Epithelial cell of proximal tubule (primary cell): Measurements from ENCODE around the gene TSPAN7. TPM values are rescaled to one million over a fixed set of nuclear protein-coding genes. Genes with fewer than 3 reads are reported as not detected.

Source experiments
- DNase-seq: peaks from one replicate; pipeline ENCODE4 v3.0.0-alpha.2; 2011; ENCODE audit warnings: low read depth
- H3K4me3 ChIP-seq: 2 replicates; pipeline ENCODE4 v1.5.1; 2011; ENCODE audit warnings: low read depth, mild to moderate bottlenecking, low read length
- total RNA-seq: library from RNA; depleted of rRNA; stranded (reverse); fragments of >200 nt; gene quantifications from 2 replicates; pipeline ENCODE4 v1.2.3, GENCODE V29; 2015
- TF ChIP-seq, protein P1 (sequence below): conservative IDR thresholded peaks from 2 replicates; pipeline ENCODE4 v1.5.1; 2012; ENCODE audit warnings: low read depth, mild to moderate bottlenecking, low read length

TSPAN7 gene
- total RNA-seq, 1 donor from 2014 or later: 1.9 TPM

DNA sequence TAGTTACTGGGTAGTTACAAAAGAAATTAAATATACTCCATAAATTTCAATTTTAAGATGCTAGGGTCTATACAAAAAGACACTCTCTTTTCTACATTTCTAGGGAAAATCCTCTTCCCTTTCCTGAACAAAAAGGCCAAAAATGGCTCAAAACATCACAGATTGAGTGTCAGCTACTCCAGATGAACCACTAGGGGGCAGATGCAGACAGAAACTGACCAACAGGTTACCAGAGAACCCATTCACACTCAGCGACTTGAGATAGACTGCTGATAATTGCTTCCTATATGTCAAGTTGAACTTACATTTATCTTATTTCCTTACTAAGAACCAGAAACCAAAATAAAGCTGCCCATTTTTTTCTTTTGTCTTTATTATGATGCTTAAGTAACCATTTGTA is 156.5 kb downstream of the TSPAN7 start:
- DNase-seq: no peak
- no peak overlapping the region for H3K4me3 ChIP-seq
- TF ChIP-seq, protein P1, sequence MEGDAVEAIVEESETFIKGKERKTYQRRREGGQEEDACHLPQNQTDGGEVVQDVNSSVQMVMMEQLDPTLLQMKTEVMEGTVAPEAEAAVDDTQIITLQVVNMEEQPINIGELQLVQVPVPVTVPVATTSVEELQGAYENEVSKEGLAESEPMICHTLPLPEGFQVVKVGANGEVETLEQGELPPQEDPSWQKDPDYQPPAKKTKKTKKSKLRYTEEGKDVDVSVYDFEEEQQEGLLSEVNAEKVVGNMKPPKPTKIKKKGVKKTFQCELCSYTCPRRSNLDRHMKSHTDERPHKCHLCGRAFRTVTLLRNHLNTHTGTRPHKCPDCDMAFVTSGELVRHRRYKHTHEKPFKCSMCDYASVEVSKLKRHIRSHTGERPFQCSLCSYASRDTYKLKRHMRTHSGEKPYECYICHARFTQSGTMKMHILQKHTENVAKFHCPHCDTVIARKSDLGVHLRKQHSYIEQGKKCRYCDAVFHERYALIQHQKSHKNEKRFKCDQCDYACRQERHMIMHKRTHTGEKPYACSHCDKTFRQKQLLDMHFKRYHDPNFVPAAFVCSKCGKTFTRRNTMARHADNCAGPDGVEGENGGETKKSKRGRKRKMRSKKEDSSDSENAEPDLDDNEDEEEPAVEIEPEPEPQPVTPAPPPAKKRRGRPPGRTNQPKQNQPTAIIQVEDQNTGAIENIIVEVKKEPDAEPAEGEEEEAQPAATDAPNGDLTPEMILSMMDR: peak; percentile 63

DNA sequence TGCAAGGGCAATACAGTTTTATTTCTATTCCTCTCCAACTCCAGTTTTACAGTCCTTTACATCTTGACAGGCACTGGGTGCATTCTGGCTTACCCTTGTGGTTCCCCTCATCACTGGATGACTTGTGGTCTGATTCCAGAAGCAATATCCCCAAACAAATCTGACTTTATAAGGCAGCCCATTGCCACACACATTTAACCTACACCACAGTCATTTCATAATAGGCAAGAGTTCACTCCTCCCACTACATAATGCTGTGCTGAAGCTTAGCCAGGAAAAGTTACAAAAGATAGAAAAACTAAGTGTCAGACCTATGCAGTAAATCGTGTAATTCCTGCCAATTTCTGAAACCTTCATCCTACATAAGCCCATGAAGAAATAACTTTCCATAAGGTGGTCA is 157.0 kb downstream of the TSPAN7 start:
- H3K4me3 ChIP-seq: no peak overlapping the region
- TF ChIP-seq, protein P1: no peak
- DNase-seq: no peak

DNA sequence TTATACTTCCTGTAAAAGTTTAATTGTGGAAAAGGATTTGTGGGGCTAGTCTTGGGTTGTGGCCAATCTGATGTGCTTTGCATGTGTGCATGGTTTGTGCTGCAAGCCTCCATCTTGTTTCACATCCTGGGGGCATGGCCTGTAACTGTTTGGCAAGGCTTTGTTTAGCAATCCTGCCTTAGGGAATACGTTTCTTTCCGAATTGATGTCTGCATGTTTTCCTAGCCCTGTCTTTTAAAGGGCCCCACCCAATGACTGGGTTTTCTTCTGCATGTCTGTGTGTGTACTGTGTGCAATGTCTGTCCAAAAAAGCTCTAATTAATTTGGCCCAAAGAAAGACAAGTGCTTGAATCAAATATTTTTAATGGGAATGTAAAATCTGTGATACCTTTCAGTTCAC is 165.3 kb downstream of the TSPAN7 start:
- DNase-seq: no peak
- TF ChIP-seq, protein P1: no peak
- H3K4me3 ChIP-seq: no peak overlapping the region

DNA sequence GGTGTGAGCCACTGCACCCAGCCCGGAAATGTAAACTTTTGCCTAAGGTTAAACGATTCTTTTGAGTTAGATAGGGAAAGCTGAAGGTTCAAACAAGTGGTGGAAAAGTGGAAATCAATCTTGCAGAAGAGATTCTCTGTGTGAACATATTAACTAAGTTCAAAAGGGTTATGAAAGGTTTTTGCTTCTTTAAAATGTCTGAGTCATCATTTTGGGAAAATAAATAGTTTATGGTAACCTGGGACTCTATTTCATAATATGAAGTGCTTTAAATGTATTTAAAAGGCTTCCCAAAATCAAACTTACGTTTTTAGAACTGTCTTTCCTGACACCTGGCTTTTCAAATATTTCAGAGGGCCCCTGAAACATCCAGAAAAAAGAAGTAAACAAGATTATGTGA is 166.3 kb downstream of the TSPAN7 start:
- TF ChIP-seq, protein P1: no peak
- DNase-seq: no peak
- no peak overlapping the region for H3K4me3 ChIP-seq

DNA sequence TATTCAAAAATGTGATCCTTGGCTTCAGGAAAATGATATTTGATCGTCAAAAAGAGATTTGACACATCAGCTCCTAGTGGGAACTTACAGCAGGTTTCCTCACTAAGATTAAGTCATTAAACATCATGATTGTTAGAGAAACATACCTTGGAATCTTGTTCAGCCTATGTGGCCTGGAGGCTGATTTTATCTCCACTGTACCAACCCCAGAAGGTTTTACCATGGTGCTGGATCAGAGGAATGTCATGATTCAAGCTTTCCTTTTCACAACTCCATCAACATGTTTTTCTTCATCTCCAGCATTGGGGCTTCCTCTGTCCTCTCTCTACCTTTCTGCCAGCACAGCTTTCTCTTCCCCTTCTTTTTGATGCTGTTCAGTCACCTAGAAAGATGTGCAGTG is 171.5 kb downstream of the TSPAN7 start:
- DNase-seq: no peak
- no peak overlapping the region for H3K4me3 ChIP-seq

More for the DNA sequence above, 171.5 kb downstream of the TSPAN7 start:
- TF ChIP-seq, protein P1: no peak

Other genes starting within 250 kb of the TSPAN7 start
- gene RPGR, start 234.0 kb upstream of the TSPAN7 start, total RNA-seq: 3.5 and 5.7 TPM in 2 replicates
- gene OTC, start 208.9 kb upstream of the TSPAN7 start, total RNA-seq: not detected in 2 replicates
- gene MID1IP1, start 239.9 kb downstream of the TSPAN7 start, total RNA-seq: 70.2 and 75.6 TPM in 2 replicates